ENCODE measurements around the gene CENPVL2.
A peak's percentile ranks its signal among the peaks of the same experiment; 100 is the strongest.

- TF ChIP-seq POLR2AphosphoS5 (IDR thresholded peaks at IDR 0.05) = no peak
- TF ChIP-seq CTCF (IDR thresholded peaks at IDR 0.05) = peak in 1 of 7 experiments; percentile 9
These were observed 41.1 kb downstream of the CENPVL2 start for GRCh38 chrX:51641421-51642021.

Data from stomach (tissue), 4 donors.